A673 (cell line): ENCODE data around the gene CFAP221.

Experiments used
- CTCF ChIP-seq: fragments of 300-800, 200-600 bp; sonication (generic); conservative IDR thresholded peaks from 2 replicates; pipeline ENCODE4 v1.5.1; 2017; ENCODE audit warnings: low read depth, mild to moderate bottlenecking, antibody characterized with exemption, low read length, moderate library complexity, mixed read lengths
- EZH2 ChIP-seq: fragments of 200-600 bp; sonication (generic); IDR thresholded peaks from 2 replicates; pipeline ENCODE4 v1.6.1; 2017; ENCODE audit warnings: borderline replicate concordance, low read depth, mild to moderate bottlenecking, mixed read lengths, antibody characterized with exemption, low read length; ENCODE audit not compliant: poor library complexity, severe bottlenecking

- TF ChIP-seq CTCF (no peak), EZH2 (no peak)
Measured at GRCh38 chr2:119672161-119672862, 128.1 kb downstream of the CFAP221 start.
